Parathyroid adenoma (tissue), 2 donors: Measurements from ENCODE around the gene ASIC4.
A peak's percentile ranks its signal among the peaks of the same experiment; 100 is the strongest.

Source experiments
- H2AFZ ChIP-seq: fragments of 300-600 bp; sonication (generic); one replicate; pipeline ENCODE4 v1.7.0; 2017; ENCODE audit warnings: antibody characterized with exemption, mild to moderate bottlenecking
- H3K27ac ChIP-seq: fragments of 300-600 bp; sonication (generic); one replicate; pipeline ENCODE4 v1.7.0; 2017
- H3K27me3 ChIP-seq: fragments of 300-600 bp; sonication (generic); one replicate; pipeline ENCODE4 v1.7.0; 2017; ENCODE audit warnings: low read length; ENCODE audit not compliant: control insufficient read depth, insufficient read depth
- H3K36me3 ChIP-seq: fragments of 300-600 bp; sonication (generic); one replicate; pipeline ENCODE4 v1.7.0; 2017; ENCODE audit warnings: low read length; ENCODE audit not compliant: control insufficient read depth, insufficient read depth
- H3K4me1 ChIP-seq: fragments of 300-600 bp; sonication (generic); one replicate; pipeline ENCODE4 v1.7.0; 2017; ENCODE audit warnings: control low read depth
- H3K4me2 ChIP-seq: fragments of 300-600 bp; sonication (generic); one replicate; pipeline ENCODE4 v1.7.0; 2017; ENCODE audit warnings: low read length
- H3K4me3 ChIP-seq: fragments of 300-600 bp; sonication (generic); one replicate; pipeline ENCODE4 v1.7.0; 2017; ENCODE audit warnings: low read depth, low read length
- H3K79me2 ChIP-seq: fragments of 300-600 bp; sonication (generic); one replicate; pipeline ENCODE4 v1.7.0; 2017; ENCODE audit warnings: control low read depth
- H3K9ac ChIP-seq: fragments of 300-600 bp; sonication (generic); one replicate; pipeline ENCODE4 v1.7.0; 2017; ENCODE audit warnings: mild to moderate bottlenecking
- H3K9me3 ChIP-seq: fragments of 300-600 bp; sonication (generic); one replicate; pipeline ENCODE4 v1.7.0; 2017; ENCODE audit warnings: low read length; ENCODE audit not compliant: control insufficient read depth
- TF ChIP-seq, protein P1 (sequence below): fragments of 300-600 bp; sonication (generic); IDR thresholded peaks from one replicate; pipeline ENCODE4 v1.7.0; 2017; ENCODE audit warnings: antibody characterized with exemption, mild to moderate bottlenecking
- donor health status: primary hyperparathyroidism.

Gene ASIC4

DNA sequence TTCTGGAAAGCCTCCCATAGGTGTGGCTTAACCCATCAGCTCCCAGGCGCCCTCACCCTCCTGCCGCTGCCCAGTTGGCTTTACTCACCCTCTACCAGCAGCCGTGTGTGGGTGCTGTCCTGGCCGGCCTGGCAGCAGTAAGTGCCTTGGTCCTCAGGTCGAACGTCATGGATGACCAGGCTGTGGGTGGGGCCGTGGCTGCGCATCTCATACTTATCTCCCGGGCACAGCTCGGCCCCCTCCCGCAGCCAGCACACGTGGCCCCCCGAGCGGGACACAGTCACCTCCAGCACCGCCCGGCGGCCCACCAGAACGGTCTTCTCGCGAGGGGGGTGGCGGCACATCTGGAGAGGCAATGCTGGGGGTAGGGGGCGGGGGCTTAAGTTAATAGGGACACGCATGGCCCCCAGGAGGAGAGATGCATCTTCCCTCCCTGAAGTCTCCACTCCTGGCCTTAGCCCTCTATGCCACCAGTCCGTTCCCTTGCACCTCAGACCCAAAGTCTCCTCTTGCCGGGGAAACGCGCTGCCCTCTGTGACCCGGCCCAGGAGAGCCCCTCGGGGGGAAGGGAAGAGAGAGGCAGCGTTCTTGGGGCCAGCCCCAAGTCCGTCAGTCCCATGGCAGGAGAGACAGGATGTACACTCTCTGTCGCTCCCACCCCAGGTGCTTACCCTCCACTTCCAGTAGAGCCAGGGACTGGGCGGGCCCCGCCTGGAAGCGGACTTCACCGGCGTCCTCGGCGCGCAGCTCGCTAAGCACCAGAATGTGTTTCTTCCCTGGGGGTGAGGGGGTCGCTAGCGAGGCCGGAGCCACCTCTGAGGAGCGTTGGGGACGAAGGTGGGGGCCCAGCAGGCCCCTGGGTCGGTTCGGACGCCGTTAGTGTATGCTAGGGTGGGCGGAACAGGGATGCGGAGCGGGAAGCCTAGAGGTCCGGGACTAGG, 37.4 kb downstream of the ASIC4 start:
- Histone ChIP-seq H2AFZ (peak overlapping the region; percentile 80), H3K9me3 (no peaks in the 10 kb centered on the region), H3K36me3 (no peaks in the 10 kb centered on the region), H3K4me3 (peak overlapping the region; percentile 59), H3K4me2 (peak overlapping the region; percentile 74), H3K79me2 (no peaks in the 10 kb centered on the region), H3K27me3 (peaks cover 4% of the 10 kb centered on the region), H3K4me1 (peaks cover 3% of the 10 kb centered on the region), H3K27ac (no peak overlapping the region), H3K9ac (no peak overlapping the region)
- TF ChIP-seq, protein P1, sequence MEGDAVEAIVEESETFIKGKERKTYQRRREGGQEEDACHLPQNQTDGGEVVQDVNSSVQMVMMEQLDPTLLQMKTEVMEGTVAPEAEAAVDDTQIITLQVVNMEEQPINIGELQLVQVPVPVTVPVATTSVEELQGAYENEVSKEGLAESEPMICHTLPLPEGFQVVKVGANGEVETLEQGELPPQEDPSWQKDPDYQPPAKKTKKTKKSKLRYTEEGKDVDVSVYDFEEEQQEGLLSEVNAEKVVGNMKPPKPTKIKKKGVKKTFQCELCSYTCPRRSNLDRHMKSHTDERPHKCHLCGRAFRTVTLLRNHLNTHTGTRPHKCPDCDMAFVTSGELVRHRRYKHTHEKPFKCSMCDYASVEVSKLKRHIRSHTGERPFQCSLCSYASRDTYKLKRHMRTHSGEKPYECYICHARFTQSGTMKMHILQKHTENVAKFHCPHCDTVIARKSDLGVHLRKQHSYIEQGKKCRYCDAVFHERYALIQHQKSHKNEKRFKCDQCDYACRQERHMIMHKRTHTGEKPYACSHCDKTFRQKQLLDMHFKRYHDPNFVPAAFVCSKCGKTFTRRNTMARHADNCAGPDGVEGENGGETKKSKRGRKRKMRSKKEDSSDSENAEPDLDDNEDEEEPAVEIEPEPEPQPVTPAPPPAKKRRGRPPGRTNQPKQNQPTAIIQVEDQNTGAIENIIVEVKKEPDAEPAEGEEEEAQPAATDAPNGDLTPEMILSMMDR, result no peak

DNA sequence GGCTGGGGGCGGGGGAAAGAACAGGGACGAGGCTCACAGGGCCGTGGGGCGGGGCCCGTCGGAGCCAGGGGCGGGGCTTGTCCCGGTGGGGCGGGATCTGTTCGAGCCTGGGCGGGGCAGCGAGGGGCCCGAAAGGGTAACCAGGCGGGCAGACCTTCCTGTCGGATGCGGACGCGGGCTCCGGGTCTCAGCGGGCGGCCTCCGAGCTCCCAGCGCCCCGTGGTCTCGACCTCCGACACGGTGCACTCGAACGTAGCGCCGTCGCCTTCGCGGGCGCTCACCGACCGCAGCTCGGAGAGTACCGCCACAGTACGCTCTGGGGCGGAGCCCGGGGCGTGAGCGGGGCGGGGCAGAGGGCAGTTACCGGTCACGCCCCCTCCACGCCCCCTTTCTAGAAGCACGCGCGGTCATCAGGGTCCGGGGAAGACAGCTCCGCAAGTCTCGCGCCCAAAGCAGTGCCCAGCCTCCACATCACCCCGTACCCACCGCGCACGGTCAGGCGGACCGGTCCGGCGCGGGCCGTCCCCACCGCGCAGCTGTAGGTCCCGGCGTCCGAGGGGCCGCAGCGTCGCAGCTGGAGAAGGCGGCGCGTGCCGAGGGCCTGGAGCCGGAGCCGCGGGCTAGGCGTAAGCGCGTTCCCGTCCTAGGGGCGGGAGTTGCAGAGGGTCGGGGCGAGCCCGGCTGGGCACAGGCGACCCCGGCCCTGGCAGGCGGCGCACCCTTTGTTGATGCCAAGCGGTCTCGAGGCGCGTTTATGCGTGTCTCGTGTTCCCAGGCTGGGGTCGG, 38.3 kb downstream of the ASIC4 start:
- Histone ChIP-seq H3K79me2 (no peaks in the 10 kb centered on the region), H3K27ac (no peak overlapping the region), H3K27me3 (peaks cover 4% of the 10 kb centered on the region), H3K9me3 (no peaks in the 10 kb centered on the region), H2AFZ (peak overlapping the region; percentile 80), H3K36me3 (no peaks in the 10 kb centered on the region), H3K4me1 (peaks cover 3% of the 10 kb centered on the region), H3K4me3 (peak overlapping the region; percentile 59), H3K4me2 (peak overlapping the region; percentile 74), H3K9ac (no peak overlapping the region)
- TF ChIP-seq, protein P1, result no peak

DNA sequence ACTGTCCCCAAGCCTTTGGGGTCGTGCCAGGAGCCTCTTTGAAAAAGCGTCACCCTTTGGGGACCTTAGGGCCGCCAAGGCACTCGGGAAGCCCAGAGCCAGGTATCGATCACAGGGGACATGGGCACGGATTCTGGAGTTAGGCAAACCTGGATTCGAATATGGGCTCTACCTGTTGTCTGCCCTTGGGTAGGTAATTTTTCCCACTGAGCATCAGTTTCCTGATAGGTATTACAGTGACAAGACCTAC, 38.8 kb downstream of the ASIC4 start:
- no peak overlapping the region for H3K9ac ChIP-seq
- TF ChIP-seq, protein P1, result no peak
- no peak overlapping the region for H3K27ac ChIP-seq
- no peaks in the 10 kb centered on the region for H3K79me2 ChIP-seq
- H2AFZ ChIP-seq, result peak overlapping the region; percentile 80
- H3K4me3 ChIP-seq, result peak overlapping the region; percentile 59
- H3K36me3 ChIP-seq, result no peaks in the 10 kb centered on the region
- H3K4me1 ChIP-seq, result peaks cover 3% of the 10 kb centered on the region
- H3K9me3 ChIP-seq, result no peaks in the 10 kb centered on the region
- peaks cover 4% of the 10 kb centered on the region for H3K27me3 ChIP-seq
- peak overlapping the region; percentile 74 for H3K4me2 ChIP-seq

DNA sequence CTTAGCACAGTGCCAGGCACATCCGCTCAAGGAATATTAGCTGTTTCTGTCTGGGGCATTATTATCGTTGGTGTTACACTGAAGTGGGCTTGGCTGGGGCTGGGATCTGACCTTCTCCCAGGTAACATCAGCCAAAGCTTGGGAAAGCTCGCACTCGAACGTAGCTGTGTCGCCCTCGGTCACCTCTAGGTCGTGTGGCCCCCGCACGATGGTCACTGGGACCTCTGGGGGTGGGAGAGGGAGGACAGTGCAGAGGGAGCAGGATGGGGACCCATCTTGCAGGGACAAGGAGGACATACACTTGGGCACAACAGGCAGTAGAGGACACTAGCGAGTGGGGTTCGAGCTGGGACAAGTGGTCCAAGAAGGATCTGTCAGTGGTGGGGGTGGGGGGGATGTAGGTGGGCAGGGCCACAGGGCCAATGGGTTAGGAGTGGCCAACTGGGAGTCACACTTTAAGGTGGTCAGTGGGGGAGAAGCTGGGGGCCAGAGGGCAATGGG, 39.2 kb downstream of the ASIC4 start:
- no peak overlapping the region for H3K9ac ChIP-seq
- no peak overlapping the region for H3K4me3 ChIP-seq
- peaks cover 3% of the 10 kb centered on the region for H3K4me1 ChIP-seq
- H3K9me3 ChIP-seq, result no peaks in the 10 kb centered on the region
- H2AFZ ChIP-seq, result no peak overlapping the region
- no peaks in the 10 kb centered on the region for H3K36me3 ChIP-seq
- H3K4me2 ChIP-seq, result peak overlapping the region; percentile 74
- no peak overlapping the region for H3K27ac ChIP-seq
- H3K79me2 ChIP-seq, result no peaks in the 10 kb centered on the region
- peaks cover 4% of the 10 kb centered on the region for H3K27me3 ChIP-seq
- TF ChIP-seq, protein P1, result no peak
